IPS-18a (cell line): ENCODE data around the gene PRKG1.

Source experiments
- H3K27ac ChIP-seq: one replicate; pipeline ENCODE4 v1.5.1; 2013; ENCODE audit warnings: low read length
- H3K27me3 ChIP-seq: one replicate; pipeline ENCODE4 v1.6.1; 2013; ENCODE audit warnings: mild to moderate bottlenecking, low read length; ENCODE audit not compliant: control insufficient read depth, insufficient read depth
- H3K36me3 ChIP-seq: one replicate; pipeline ENCODE4 v1.6.1; 2013; ENCODE audit warnings: low read depth, low read length; ENCODE audit not compliant: control insufficient read depth
- H3K4me1 ChIP-seq: one replicate; pipeline ENCODE4 v1.6.1; 2013; ENCODE audit warnings: low read depth, low read length; ENCODE audit not compliant: control insufficient read depth
- H3K4me3 ChIP-seq: one replicate; pipeline ENCODE4 v1.5.1; 2013; ENCODE audit warnings: low read length
- H3K9ac ChIP-seq: one replicate; pipeline ENCODE4 v1.6.1; 2013; ENCODE audit warnings: mild to moderate bottlenecking, low read length, moderate library complexity
- H3K9me3 ChIP-seq: one replicate; pipeline ENCODE4 v1.6.1; 2013; ENCODE audit warnings: low read depth, low read length; ENCODE audit not compliant: control insufficient read depth

The PRKG1 gene

GRCh38 chr10:51291961-51292360 is 217.7 kb downstream of the PRKG1 start:
- Histone ChIP-seq H3K27ac (no peak overlapping the region), H3K9ac (no peak overlapping the region), H3K36me3 (no peaks in the 10 kb centered on the region), H3K9me3 (no peaks in the 10 kb centered on the region), H3K4me1 (no peaks in the 10 kb centered on the region), H3K27me3 (no peaks in the 10 kb centered on the region), H3K4me3 (no peak overlapping the region)

GRCh38 chr10:51297438-51297837 is 223.2 kb downstream of the PRKG1 start:
- no peaks in the 10 kb centered on the region for H3K27me3 ChIP-seq
- no peak overlapping the region for H3K27ac ChIP-seq
- H3K36me3 ChIP-seq: no peaks in the 10 kb centered on the region
- no peak overlapping the region for H3K9ac ChIP-seq
- H3K9me3 ChIP-seq: no peaks in the 10 kb centered on the region
- H3K4me1 ChIP-seq: peaks cover 8% of the 10 kb centered on the region
- no peak overlapping the region for H3K4me3 ChIP-seq

GRCh38 chr10:51300617-51301304 is 226.5 kb downstream of the PRKG1 start:
- no peaks in the 10 kb centered on the region for H3K36me3 ChIP-seq
- H3K9ac ChIP-seq: no peak overlapping the region
- no peak overlapping the region for H3K4me3 ChIP-seq
- peak overlapping the region; percentile 2 for H3K27ac ChIP-seq
- no peaks in the 10 kb centered on the region for H3K27me3 ChIP-seq
- H3K9me3 ChIP-seq: no peaks in the 10 kb centered on the region
- H3K4me1 ChIP-seq: peaks cover 8% of the 10 kb centered on the region

- no peak overlapping the region for H3K27ac ChIP-seq
- no peaks in the 10 kb centered on the region for H3K36me3 ChIP-seq
These were observed 227.4 kb downstream of the PRKG1 start for GRCh38 chr10:51301644-51302043.

GRCh38 chr10:51302316-51302715 is 228.0 kb downstream of the PRKG1 start:
- Histone ChIP-seq H3K4me1 (peaks cover 8% of the 10 kb centered on the region), H3K27me3 (no peaks in the 10 kb centered on the region), H3K27ac (no peak overlapping the region), H3K9me3 (no peaks in the 10 kb centered on the region), H3K36me3 (no peaks in the 10 kb centered on the region), H3K9ac (no peak overlapping the region), H3K4me3 (no peak overlapping the region)

More at GRCh38 chr10:51301644-51302043, 227.4 kb downstream of the PRKG1 start:
- peaks cover 8% of the 10 kb centered on the region for H3K4me1 ChIP-seq
- no peaks in the 10 kb centered on the region for H3K9me3 ChIP-seq
- no peak overlapping the region for H3K4me3 ChIP-seq
- H3K9ac ChIP-seq: no peak overlapping the region
- no peaks in the 10 kb centered on the region for H3K27me3 ChIP-seq

- Histone ChIP-seq H3K4me3 (no peak overlapping the region), H3K4me1 (no peaks in the 10 kb centered on the region), H3K9ac (no peak overlapping the region), H3K27ac (no peak overlapping the region), H3K36me3 (no peaks in the 10 kb centered on the region), H3K9me3 (no peaks in the 10 kb centered on the region), H3K27me3 (no peaks in the 10 kb centered on the region)
These were observed 233.8 kb downstream of the PRKG1 start for GRCh38 chr10:51308116-51308515.

- H3K27me3 ChIP-seq: no peaks in the 10 kb centered on the region
- peaks cover 4% of the 10 kb centered on the region for H3K4me1 ChIP-seq
- no peaks in the 10 kb centered on the region for H3K9me3 ChIP-seq
- H3K9ac ChIP-seq: no peak overlapping the region
- no peak overlapping the region for H3K4me3 ChIP-seq
- no peak overlapping the region for H3K27ac ChIP-seq
- no peaks in the 10 kb centered on the region for H3K36me3 ChIP-seq
These were observed 236.9 kb downstream of the PRKG1 start for GRCh38 chr10:51311228-51311627.

GRCh38 chr10:51312817-51313216 is 238.5 kb downstream of the PRKG1 start:
- H3K9ac ChIP-seq: no peak overlapping the region
- H3K27ac ChIP-seq: no peak overlapping the region
- no peaks in the 10 kb centered on the region for H3K27me3 ChIP-seq
- H3K4me3 ChIP-seq: no peak overlapping the region
- peaks cover 4% of the 10 kb centered on the region for H3K4me1 ChIP-seq
- H3K36me3 ChIP-seq: no peaks in the 10 kb centered on the region
- no peaks in the 10 kb centered on the region for H3K9me3 ChIP-seq

- H3K27me3 ChIP-seq: no peaks in the 10 kb centered on the region
- no peaks in the 10 kb centered on the region for H3K36me3 ChIP-seq
- no peak overlapping the region for H3K27ac ChIP-seq
- H3K9me3 ChIP-seq: no peaks in the 10 kb centered on the region
- H3K4me3 ChIP-seq: no peak overlapping the region
- peaks cover 4% of the 10 kb centered on the region for H3K4me1 ChIP-seq
- H3K9ac ChIP-seq: no peak overlapping the region
These were observed 239.0 kb downstream of the PRKG1 start for GRCh38 chr10:51313251-51313650.

GRCh38 chr10:51313773-51314478 is 239.6 kb downstream of the PRKG1 start:
- H3K27me3 ChIP-seq: no peaks in the 10 kb centered on the region
- no peak overlapping the region for H3K9ac ChIP-seq
- H3K4me1 ChIP-seq: peaks cover 4% of the 10 kb centered on the region
- no peak overlapping the region for H3K4me3 ChIP-seq
- H3K27ac ChIP-seq: no peak overlapping the region
- no peaks in the 10 kb centered on the region for H3K9me3 ChIP-seq
- H3K36me3 ChIP-seq: no peaks in the 10 kb centered on the region

GRCh38 chr10:51314481-51314880 is 240.2 kb downstream of the PRKG1 start:
- H3K4me3 ChIP-seq: no peak overlapping the region
- H3K9me3 ChIP-seq: no peaks in the 10 kb centered on the region
- peaks cover 4% of the 10 kb centered on the region for H3K4me1 ChIP-seq
- H3K36me3 ChIP-seq: no peaks in the 10 kb centered on the region
- H3K27me3 ChIP-seq: no peaks in the 10 kb centered on the region
- H3K9ac ChIP-seq: no peak overlapping the region
- no peak overlapping the region for H3K27ac ChIP-seq
